ENCODE measurements around the gene ORC4. TPM values are rescaled to one million over a fixed set of nuclear protein-coding genes. Genes with fewer than 3 reads are reported as not detected.

ORC4 gene
- total and polyA plus RNA-seq, 2 donors (not counting 3 experiments of a cell fraction or from before 2014, with no cell fraction given): 25.2 to 27.0 TPM

GRCh38 chr2:147916067-147916466 is 104.5 kb downstream of the ORC4 start:
- Histone ChIP-seq H3K4me2 (ENCODE audit: insufficient read depth, low read length) (no peak overlapping the region), H3K9me3 (replicated peaks; ENCODE audit: control insufficient read depth, insufficient read depth, low read length) (no peaks in the 10 kb centered on the region), H3K4me3 (replicated peaks in 1 of 3; ENCODE audit: insufficient read depth in 1 of 3, low read depth in 1 of 3, low read length in 3 of 3) (no peak overlapping the region), H3K36me3 (ENCODE audit: control insufficient read depth in 2 of 2, extremely low read depth in 1 of 2, insufficient read depth in 2 of 2, low read length in 2 of 2) (peaks cover 0 to 3% of the 10 kb centered on the region in 2 experiments), H3K79me2 (ENCODE audit: control insufficient read depth, insufficient read depth, low read length) (no peaks in the 10 kb centered on the region), H4K20me1 (replicated peaks; ENCODE audit: control insufficient read depth, extremely low read depth, insufficient read depth, low read length) (no peaks in the 10 kb centered on the region), H2AFZ (ENCODE audit: low read depth, low read length) (no peak overlapping the region), H3K9me1 (replicated peaks; ENCODE audit: control insufficient read depth, extremely low read depth, insufficient read depth, low read length) (peaks cover 3% of the 10 kb centered on the region), H3K9ac (replicated peaks; ENCODE audit: extremely low read depth, insufficient read depth, low read length) (no peak overlapping the region), H3K27me3 (ENCODE audit: control insufficient read depth in 2 of 2, insufficient read depth in 2 of 2, low read length in 2 of 2) (no peaks in the 10 kb centered on the region), H3K4me1 (ENCODE audit: control insufficient read depth, extremely low read depth, insufficient read depth, low read length) (peaks cover 16% of the 10 kb centered on the region), H3K27ac (ENCODE audit: insufficient read depth, low read depth, low read length) (no peak overlapping the region)
- dilution Hi-C loops (cut with MboI; ENCODE audit: extremely low pct_ligation_motif_present, low sequenced_read_pairs): no loop called here
- FAIRE-seq (no peak), DNase-seq (ENCODE audit: low read depth, low spot score) (no peak)
- ChIA-PET POLR2A (no interaction called here), CTCF (interaction anchor here (1.0 to 1.5 kb wide), 2 partner anchors 12 to 17 kb away, joined by 3 to 4 read pairs; no protein-coding TSS in a partner anchor)
- no peak for TF ChIP-seq POLR2AphosphoS5 (IDR thresholded peaks at IDR 0.05; ENCODE audit: insufficient read depth, low read depth, low read length)
- TF ChIP-seq MAX (IDR thresholded peaks at IDR 0.05; ENCODE audit: insufficient read depth, insufficient read length): no peak
- no peak for TF ChIP-seq FOS (IDR thresholded peaks at IDR 0.05; ENCODE audit: borderline replicate concordance, insufficient read depth, low read length)
- no peak for TF ChIP-seq EZH2 (IDR thresholded peaks at IDR 0.05; ENCODE audit: borderline replicate concordance, low read depth, low read length, severe bottlenecking)
- no peak for TF ChIP-seq MYC (IDR thresholded peaks at IDR 0.05; ENCODE audit: low read depth, low read length)
- TF ChIP-seq GATA2 (IDR thresholded peaks at IDR 0.05; ENCODE audit: insufficient read depth, insufficient read length, low read depth, low read length): no peak
- TF ChIP-seq CTCF (IDR thresholded peaks at IDR 0.05; ENCODE audit: extremely low read depth in 1 of 2, insufficient read depth in 1 of 2, low read depth in 1 of 2, low read length in 2 of 2): no peak
- no peak for TF ChIP-seq POLR2A (IDR thresholded peaks at IDR 0.05; ENCODE audit: low read depth, low read length)
- no peak for TF ChIP-seq JUN (IDR thresholded peaks at IDR 0.05; ENCODE audit: borderline replicate concordance, insufficient read depth, insufficient read length, low read depth)
- no TSS peak for BruUV-seq (replicated peaks)
- intact Hi-C loops (cut with micrococcal nuclease): no loop called here

Data from endothelial cell of umbilical vein (primary cell).